GM12892 (cell line): Measurements from ENCODE around the gene SERINC5.

Source experiments
- POLR2AphosphoS5 ChIP-seq: IDR thresholded peaks from 2 replicates; pipeline ENCODE4 v1.6.1; 2011; ENCODE audit warnings: low read depth, low read length, control low read depth
- TAF1 ChIP-seq: IDR thresholded peaks from 2 replicates; pipeline ENCODE4 v1.6.1; 2011; ENCODE audit warnings: low read depth, mild to moderate bottlenecking, control low read depth, low read length, borderline replicate concordance

- no peak for TF ChIP-seq POLR2AphosphoS5
- no peak for TF ChIP-seq TAF1
Observed at GRCh38 chr5:80092486-80093107, 163.3 kb downstream of the SERINC5 start.
